ENCODE data around the gene PDZD8. TPM values are rescaled to one million over a fixed set of nuclear protein-coding genes. Genes with fewer than 3 reads are reported as not detected.
"Not testable (repeated sequence)": the region's sequence is repeated elsewhere in the genome, so short reads cannot be mapped to it uniquely, and the experiment has no call there.

Gene PDZD8
- polyA plus RNA-seq, 1 donor (not counting 4 experiments of a cell fraction or from before 2014, with no cell fraction given) = 24.3 TPM

- dilution Hi-C loops (cut with MboI; ENCODE audit: extremely low pct_ligation_motif_present, low sequenced_read_pairs) = no loop called here
- Histone ChIP-seq H3K79me2 (ENCODE audit: control insufficient read depth, insufficient read depth, low read length) (peaks cover 25% of the 10 kb centered on the region), H3K9me3 (ENCODE audit: control insufficient read depth, low read depth, low read length) (no peaks in the 10 kb centered on the region), H3K36me3 (ENCODE audit: control insufficient read depth in 2 of 2, extremely low read depth in 1 of 2, insufficient read depth in 2 of 2, low read length in 2 of 2) (peaks cover 0 to 4% of the 10 kb centered on the region in 2 experiments), H3K4me2 (ENCODE audit: control insufficient read depth, extremely low read depth, insufficient read depth, low read depth, low read length) (no peak overlapping the region), H4K20me1 (ENCODE audit: control insufficient read depth, extremely low read depth, insufficient read depth, low read length) (no peaks in the 10 kb centered on the region), H3K9ac (ENCODE audit: control insufficient read depth, extremely low read depth, insufficient read depth, low read length) (no peak overlapping the region), H3K27ac (ENCODE audit: control insufficient read depth, insufficient read depth, low read length) (no peak overlapping the region), H2AFZ (ENCODE audit: control insufficient read depth, low read length) (no peak overlapping the region), H3K4me3 (ENCODE audit: control insufficient read depth in 2 of 3, extremely low read depth in 1 of 3, insufficient read depth in 2 of 3, low read depth in 1 of 3, low read length in 3 of 3) (no peak overlapping the region), H3K4me1 (ENCODE audit: control insufficient read depth, extremely low read depth, insufficient read depth, low read length) (peaks cover 3% of the 10 kb centered on the region), H3K9me1 (ENCODE audit: control insufficient read depth, extremely low read depth, insufficient read depth, low read length) (no peaks in the 10 kb centered on the region), H3K27me3 (ENCODE audit: control insufficient read depth, extremely low read depth, insufficient read depth, low read length) (no peaks in the 10 kb centered on the region)
- TF ChIP-seq EZH2 (IDR thresholded peaks at IDR 0.05; ENCODE audit: low read length) (no peak), CTCF (optimal IDR thresholded peaks at IDR 0.05 in 1 of 3, IDR thresholded peaks at IDR 0.05 in 1 of 3, conservative IDR thresholded peaks at IDR 0.05 in 1 of 3; ENCODE audit: extremely low read depth in 1 of 3, insufficient read depth in 2 of 3, low read length in 3 of 3) (no peak)
- no peak for FAIRE-seq
- DNase-seq (ENCODE audit: low read depth, low spot score) = no peak
Observed at GRCh38 chr10:117294735-117295134, 80.5 kb downstream of the PDZD8 start.

- Histone ChIP-seq H3K4me2 (ENCODE audit: control insufficient read depth, extremely low read depth, insufficient read depth, low read depth, low read length) (no peak overlapping the region), H3K79me2 (ENCODE audit: control insufficient read depth, insufficient read depth, low read length) (peaks cover 27% of the 10 kb centered on the region)
- FAIRE-seq = no peak
Observed at GRCh38 chr10:117294039-117294645, 81.1 kb downstream of the PDZD8 start.

GRCh38 chr10:117290872-117291271 lies 84.4 kb downstream of the PDZD8 start:
- FAIRE-seq; H3K36me3 ChIP-seq (ENCODE audit: control insufficient read depth in 2 of 2, extremely low read depth in 1 of 2, insufficient read depth in 2 of 2, low read length in 2 of 2); H2AFZ ChIP-seq (ENCODE audit: control insufficient read depth, low read length); H3K27ac ChIP-seq (ENCODE audit: control insufficient read depth, insufficient read depth, low read length); H4K20me1 ChIP-seq (ENCODE audit: control insufficient read depth, extremely low read depth, insufficient read depth, low read length); H3K9ac ChIP-seq (ENCODE audit: control insufficient read depth, extremely low read depth, insufficient read depth, low read length); H3K4me3 ChIP-seq (ENCODE audit: control insufficient read depth in 2 of 3, extremely low read depth in 1 of 3, insufficient read depth in 2 of 3, low read depth in 1 of 3, low read length in 3 of 3); DNase-seq (ENCODE audit: low read depth, low spot score); H3K27me3 ChIP-seq (ENCODE audit: control insufficient read depth, extremely low read depth, insufficient read depth, low read length); H3K9me3 ChIP-seq (ENCODE audit: control insufficient read depth, low read depth, low read length); dilution Hi-C loops (cut with MboI; ENCODE audit: extremely low pct_ligation_motif_present, low sequenced_read_pairs); H3K9me1 ChIP-seq (ENCODE audit: control insufficient read depth, extremely low read depth, insufficient read depth, low read length); H3K4me2 ChIP-seq (ENCODE audit: control insufficient read depth, extremely low read depth, insufficient read depth, low read depth, low read length); H3K4me1 ChIP-seq (ENCODE audit: control insufficient read depth, extremely low read depth, insufficient read depth, low read length): not testable (repeated sequence)
- peaks cover 14% of the 10 kb centered on the region for H3K79me2 ChIP-seq (ENCODE audit: control insufficient read depth, insufficient read depth, low read length)

More at GRCh38 chr10:117294039-117294645, 81.1 kb downstream of the PDZD8 start:
- Histone ChIP-seq H3K9ac (ENCODE audit: control insufficient read depth, extremely low read depth, insufficient read depth, low read length) (no peak overlapping the region), H2AFZ (ENCODE audit: control insufficient read depth, low read length) (no peak overlapping the region), H3K4me3 (ENCODE audit: control insufficient read depth in 2 of 3, extremely low read depth in 1 of 3, insufficient read depth in 2 of 3, low read depth in 1 of 3, low read length in 3 of 3) (no peak overlapping the region), H3K36me3 (ENCODE audit: control insufficient read depth in 2 of 2, extremely low read depth in 1 of 2, insufficient read depth in 2 of 2, low read length in 2 of 2) (peaks cover 3 to 9% of the 10 kb centered on the region in 2 experiments), H3K9me3 (ENCODE audit: control insufficient read depth, low read depth, low read length) (no peaks in the 10 kb centered on the region), H3K4me1 (ENCODE audit: control insufficient read depth, extremely low read depth, insufficient read depth, low read length) (peaks cover 3% of the 10 kb centered on the region), H3K9me1 (ENCODE audit: control insufficient read depth, extremely low read depth, insufficient read depth, low read length) (no peaks in the 10 kb centered on the region), H3K27me3 (ENCODE audit: control insufficient read depth, extremely low read depth, insufficient read depth, low read length) (no peaks in the 10 kb centered on the region), H4K20me1 (ENCODE audit: control insufficient read depth, extremely low read depth, insufficient read depth, low read length) (no peaks in the 10 kb centered on the region), H3K27ac (ENCODE audit: control insufficient read depth, insufficient read depth, low read length) (no peak overlapping the region)
- DNase-seq (ENCODE audit: low read depth, low spot score) = no peak
- dilution Hi-C loops (cut with MboI; ENCODE audit: extremely low pct_ligation_motif_present, low sequenced_read_pairs) = no loop called here
- TF ChIP-seq CTCF (optimal IDR thresholded peaks at IDR 0.05 in 1 of 3, IDR thresholded peaks at IDR 0.05 in 1 of 3, conservative IDR thresholded peaks at IDR 0.05 in 1 of 3; ENCODE audit: extremely low read depth in 1 of 3, insufficient read depth in 2 of 3, low read length in 3 of 3) = no peak
- no peak for TF ChIP-seq EZH2 (IDR thresholded peaks at IDR 0.05; ENCODE audit: low read length)
